ENCODE data around the gene TMEM82.
"Not testable (repeated sequence)": the region's sequence is repeated elsewhere in the genome, so short reads cannot be mapped to it uniquely, and the experiment has no call there.

TMEM82 gene

GRCh38 chr1:15742339-15742801 lies at the start of gene TMEM82:
Gene TMEM82 (plus strand): TSS chr1:15742499. CDS start chr1:15742560, 61 bp downstream.
- DNase-seq (no peak), ATAC-seq (no peak)

DNA sequence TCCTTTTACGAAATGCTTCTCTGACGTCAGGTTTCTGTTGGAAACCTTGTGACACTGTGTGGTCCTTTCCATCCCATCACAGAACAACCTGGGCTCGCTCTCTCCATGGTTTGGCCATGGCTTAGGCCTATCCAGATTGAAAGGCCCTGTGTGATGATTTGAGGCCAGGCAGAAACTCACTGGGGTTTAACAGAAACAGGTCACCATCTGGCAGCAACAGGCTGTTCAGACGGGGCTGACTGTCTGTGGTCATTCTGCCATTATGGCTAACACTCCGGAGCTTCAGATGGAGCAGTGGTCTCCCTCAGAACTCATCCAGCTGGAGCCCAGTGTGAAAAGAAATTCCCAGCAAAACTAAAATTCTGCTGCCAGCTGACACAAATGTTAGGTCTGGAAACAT lies 48.9 kb upstream of the TMEM82 start:
- ATAC-seq: no peak
- DNase-seq: no peak

- DNase-seq (peak; percentile 35), ATAC-seq (peak; percentile 88)
Measured at GRCh38 chr1:15696956-15697521, 45.3 kb upstream of the TMEM82 start.

- ATAC-seq (no peak), DNase-seq (no peak)
Measured at GRCh38 chr1:15698201-15698600, 44.1 kb upstream of the TMEM82 start.

DNA sequence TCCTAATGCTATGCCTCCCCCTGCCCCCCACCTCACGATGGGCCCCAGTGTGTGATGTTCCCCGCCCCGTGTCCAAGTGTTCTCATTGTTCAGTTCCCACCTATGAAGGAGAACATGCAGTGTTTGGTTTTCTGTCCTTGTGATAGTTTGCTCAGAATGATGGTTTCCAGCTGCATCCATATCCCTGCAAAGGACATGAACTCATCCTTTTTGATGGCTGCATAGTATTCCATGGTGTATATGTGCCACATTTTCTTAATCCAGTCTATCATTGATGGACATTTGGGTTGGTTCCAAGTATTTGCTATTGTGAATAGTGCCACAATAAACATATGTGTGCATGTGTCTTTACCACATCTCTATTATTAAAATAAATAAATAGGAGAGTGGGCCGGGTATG lies 43.0 kb upstream of the TMEM82 start:
- not testable (repeated sequence) for DNase-seq, ATAC-seq

DNA sequence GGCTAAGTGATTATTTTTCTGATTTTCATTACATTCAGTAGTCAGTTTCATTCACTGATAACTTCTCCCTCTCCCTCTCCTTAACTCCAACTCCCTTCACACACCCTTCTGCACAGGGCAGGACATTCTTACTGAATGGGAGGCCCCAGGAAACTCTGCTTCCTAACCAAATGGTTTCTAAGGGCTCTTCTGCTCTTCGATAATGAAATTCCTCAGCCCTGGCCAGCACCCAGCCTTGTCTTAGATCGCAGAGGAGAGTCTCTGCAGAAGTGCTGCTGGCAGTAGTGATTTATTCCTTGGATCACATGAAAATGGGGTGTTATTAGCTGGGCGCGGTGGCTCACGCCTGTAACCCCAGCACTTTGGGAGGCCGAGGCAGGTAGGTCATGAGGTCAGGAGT lies 41.8 kb upstream of the TMEM82 start:
- ATAC-seq (no peak), DNase-seq (no peak)

DNA sequence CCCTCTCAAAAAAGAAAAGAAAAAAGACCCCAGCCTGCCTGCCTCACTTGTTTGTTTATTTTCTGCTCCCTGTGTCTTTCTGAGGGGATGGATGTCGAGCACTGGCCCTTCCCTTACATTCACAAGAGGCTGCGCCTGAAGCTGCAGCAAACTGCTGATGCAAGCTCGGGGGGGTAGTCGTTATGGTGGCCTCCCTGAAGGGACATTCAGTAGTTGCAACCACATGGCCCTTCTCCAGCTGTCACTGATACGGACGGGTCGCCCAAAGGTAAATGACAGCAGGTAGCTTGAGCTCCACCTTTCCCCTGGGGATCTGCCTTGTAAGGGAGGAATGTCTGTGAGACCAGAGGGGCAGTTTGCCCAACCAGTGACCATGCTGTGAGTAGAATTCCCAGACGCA lies 40.5 kb upstream of the TMEM82 start:
- DNase-seq: no peak
- no peak for ATAC-seq

GRCh38 chr1:15702722-15703550 lies 39.4 kb upstream of the TMEM82 start:
- DNase-seq (no peak), ATAC-seq (no peak)

DNA sequence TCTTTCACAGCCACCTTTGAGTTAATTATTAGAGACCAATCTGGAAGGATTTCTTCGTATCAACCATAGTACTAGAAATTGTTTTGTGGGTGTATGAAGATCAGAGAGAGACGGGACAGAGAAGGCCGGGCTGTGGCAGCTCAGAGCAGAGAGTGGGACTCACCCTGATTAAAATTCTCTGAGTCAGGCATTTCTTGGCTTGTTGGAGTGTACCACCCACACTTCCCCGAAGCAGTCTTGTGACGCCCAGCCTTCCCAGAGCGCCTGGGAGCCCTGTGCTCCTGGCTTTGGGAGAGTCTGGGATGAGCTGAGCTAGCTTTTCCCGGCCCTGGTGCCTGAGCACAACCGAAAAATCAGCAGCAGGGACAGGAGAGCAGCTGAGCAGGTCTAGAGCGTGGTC lies 38.7 kb upstream of the TMEM82 start:
- DNase-seq (no peak), ATAC-seq (no peak)

DNA sequence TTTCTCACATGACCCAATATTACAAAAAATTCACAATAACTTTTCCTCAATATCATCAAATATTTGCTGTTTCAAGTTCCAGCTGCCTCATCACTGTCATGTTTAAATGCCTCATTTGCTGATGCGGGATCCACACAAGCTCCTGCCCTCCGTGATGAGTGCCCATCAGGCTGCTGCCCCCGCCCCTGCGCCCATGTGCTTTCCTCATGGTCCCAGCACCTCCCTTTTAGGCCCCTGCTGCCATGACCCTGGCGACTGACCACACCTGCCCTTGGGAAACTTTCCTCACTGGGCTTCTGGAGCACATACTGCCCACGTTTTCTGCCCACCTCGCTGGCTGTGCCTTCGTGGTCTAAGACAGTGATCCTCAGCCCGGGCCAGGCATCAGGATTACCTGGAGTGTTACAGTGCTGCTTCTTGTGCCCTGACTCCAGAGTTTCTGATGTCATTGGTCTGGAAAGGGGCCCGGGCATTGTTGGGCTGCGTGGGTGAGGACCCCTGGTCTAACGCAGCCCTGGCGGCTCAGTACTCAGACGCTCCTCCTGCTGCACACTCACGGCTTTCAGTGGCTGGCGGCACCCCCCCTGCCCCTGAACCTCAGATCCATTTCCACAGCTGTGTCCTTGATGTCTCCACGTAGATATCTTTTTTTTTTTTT lies 37.6 kb upstream of the TMEM82 start:
- no peak for DNase-seq
- ATAC-seq: no peak

DNA sequence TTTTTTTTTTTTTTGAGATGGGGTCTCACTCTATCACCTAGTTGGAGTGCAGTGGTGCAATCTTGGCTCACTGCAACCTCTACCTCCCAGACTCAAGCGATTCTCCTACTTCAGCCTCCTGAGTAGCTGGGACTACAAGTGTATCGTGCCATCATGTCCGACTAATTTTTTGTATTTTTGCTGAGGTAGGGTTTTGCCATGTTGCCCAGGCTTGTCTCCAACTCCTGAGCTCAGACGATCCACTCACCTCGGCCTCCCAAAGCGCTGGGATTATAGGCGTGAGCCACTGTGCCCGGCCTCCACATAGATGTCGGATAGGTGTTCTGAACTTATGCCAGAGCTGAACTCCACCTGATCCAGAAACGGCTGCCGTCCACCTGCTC lies 37.1 kb upstream of the TMEM82 start:
- ATAC-seq: no peak
- DNase-seq: no peak

GRCh38 chr1:15706751-15707150 lies 35.5 kb upstream of the TMEM82 start:
- no peak for ATAC-seq
- DNase-seq: no peak

DNA sequence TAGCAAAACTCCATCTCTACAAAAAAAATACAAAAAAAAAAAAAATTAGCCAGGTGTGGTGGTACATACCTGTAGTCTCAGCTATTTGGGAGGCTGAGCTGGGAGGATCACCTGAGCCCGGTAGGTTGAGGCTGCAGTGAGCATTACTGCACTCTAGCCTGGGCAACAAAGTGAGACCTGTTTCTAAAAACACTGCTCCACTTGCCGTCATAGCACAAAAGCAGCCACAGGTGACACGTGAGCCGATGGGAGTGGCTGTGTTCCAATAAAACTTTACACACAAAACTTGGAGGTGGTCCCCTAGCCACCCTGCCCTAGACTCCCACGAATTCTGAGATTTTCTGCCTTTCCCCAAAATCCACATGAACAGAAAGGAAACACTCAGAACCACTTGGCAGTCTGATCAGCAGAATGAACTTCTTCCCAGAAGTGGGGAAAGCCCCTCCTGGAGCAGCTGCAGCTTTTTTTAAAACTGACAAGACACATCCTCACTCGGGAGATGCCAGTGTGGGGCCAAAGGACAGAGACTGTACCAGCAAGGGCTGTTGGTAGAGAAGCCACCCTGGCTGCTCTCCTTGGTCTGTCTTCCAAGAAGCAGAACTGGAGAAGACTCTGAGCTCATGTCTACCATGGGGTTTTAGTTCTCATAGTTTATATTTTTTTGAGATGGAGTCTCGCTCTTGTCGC lies 34.9 kb upstream of the TMEM82 start:
- no peak for DNase-seq
- ATAC-seq: no peak

DNA sequence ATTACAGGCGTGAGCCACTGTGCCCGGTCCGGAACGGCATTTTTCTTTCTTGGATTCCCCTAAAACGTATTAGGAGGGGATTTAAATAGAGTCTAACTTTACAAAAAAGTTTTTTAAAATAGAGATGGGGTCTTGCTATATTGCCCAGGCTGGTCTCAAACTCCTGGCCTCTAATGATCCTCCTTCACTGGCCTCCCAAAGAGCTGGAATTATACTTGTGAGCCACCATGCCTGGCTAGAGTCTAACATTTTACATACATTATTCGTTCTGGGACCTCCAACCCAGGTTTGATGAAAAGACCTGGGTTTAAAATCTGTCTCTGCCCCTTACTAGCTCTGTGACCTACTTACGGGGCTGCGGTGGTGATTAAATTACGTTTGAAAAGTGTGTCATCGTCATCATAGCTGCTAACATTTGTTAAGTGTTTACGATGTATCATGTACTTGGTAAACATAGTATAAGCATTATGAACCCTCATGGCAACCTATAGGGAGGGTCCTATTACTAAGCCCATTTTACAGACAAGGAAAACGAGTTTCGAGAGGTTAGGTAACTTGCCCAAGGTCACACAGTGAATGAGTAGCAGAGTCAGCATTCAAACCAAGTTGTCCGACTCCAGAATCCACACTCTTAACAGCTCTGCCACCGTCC lies 33.7 kb upstream of the TMEM82 start:
- DNase-seq (no peak), ATAC-seq (no peak)

- no peak for ATAC-seq
Measured at GRCh38 chr1:15709226-15709625, 33.1 kb upstream of the TMEM82 start.

GRCh38 chr1:15712168-15712567 lies 30.1 kb upstream of the TMEM82 start:
- ATAC-seq (peak; percentile 52), DNase-seq (no peak)

More at GRCh38 chr1:15709226-15709625, 33.1 kb upstream of the TMEM82 start:
- DNase-seq: no peak

DNA sequence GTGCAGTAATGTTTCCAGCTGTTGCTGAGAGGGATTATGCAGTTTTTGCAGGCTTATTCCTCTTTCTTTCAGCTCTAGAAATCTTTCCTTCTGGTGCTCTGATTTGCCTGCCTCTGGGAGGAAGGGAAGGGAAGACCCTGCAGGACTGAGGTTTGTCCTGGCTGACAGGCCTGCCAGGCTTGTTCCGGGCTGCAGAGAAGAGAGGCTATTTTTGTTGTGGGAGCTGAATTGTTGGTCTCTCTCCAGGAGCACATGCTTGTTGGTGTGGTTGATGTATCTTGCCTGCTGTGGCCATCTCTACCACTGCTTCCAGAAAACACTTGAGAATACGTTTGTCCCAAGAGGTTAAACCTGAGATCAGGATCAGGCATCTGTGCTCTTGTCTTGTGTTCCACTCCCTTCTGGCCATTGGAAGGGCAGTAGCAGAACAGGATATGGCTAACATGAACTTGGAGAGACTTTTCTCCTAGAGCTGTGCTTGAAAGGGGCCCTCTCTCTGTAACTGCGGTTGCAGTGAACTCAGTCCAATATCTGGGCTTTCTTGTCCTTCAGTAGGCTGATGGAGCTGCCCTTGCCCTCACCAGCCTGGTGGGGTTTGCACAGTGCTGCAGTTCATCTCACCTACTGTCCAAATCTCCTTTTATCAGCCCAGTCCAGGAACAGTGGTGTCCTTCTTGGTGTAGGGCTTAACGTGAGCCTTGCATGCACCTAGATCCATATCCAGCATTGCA lies 27.7 kb upstream of the TMEM82 start:
- DNase-seq (no peak), ATAC-seq (no peak)

GRCh38 chr1:15717418-15718125 lies 24.7 kb upstream of the TMEM82 start:
- ATAC-seq (no peak), DNase-seq (no peak)

DNA sequence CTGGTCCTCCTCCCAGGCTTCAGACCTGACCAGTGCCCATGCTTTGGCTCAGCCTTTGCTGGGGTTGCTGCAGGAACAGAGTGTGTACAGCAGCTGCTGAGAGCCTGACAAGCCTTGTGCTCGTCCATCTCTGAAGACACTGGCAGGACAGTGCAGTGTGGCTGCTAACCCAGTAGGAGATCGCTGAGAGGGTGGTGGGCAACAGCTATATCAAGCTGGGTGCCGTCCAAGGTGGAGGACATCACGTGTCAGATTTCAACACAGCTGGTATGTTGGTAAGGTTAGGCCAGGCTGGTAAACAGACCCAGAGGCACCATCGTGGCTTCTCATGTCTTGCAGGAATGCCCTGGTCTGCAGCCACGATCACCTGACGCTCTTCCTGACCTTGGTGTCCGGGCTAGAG lies 24.1 kb upstream of the TMEM82 start:
- ATAC-seq: no peak
- no peak for DNase-seq

DNA sequence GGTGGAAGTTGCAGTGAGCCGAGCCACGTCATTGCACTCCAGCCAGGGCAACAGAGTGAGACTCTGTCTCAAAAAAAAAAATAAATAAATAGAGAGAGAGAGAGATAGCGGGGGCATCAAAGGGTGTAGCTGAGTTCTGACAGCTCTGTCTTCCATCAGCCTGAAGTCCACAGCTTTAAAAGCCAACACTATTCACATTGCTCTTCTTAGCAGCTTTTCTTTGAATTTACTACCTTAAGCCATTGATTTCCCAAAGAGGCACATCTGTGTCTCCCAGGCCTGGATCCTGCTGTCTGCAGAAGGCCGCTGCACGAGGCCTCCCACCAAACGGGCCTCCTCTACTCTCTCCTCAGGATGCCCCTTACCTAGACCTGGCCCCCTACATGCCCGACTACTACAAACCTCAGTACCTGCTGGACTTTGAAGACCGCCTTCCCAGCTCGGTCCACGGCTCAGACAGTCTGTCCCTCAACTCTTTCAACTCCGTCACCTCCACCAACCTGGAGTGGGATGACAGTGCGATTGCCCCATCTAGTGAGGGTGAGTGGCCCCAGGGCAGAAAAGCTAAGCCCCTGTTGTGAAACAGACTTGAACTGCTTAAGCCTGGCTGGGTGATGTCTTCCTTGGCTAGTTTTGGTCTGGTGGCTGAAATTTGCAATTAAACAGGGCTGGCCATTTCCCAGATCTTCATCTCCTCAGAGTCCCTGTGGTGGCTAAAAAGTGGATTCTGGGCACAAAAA lies 22.7 kb upstream of the TMEM82 start:
- DNase-seq: no peak
- ATAC-seq: no peak
